ENCODE results near the gene TAF11L7.
"Not testable (repeated sequence)": the region's sequence is repeated elsewhere in the genome, so short reads cannot be mapped to it uniquely, and the experiment has no call there.

TAF11L7 gene

GRCh38 chr5:17604951-17605350, 19.4 kb upstream of the TAF11L7 start:
- in situ Hi-C loops (cut with MboI; ENCODE audit: low sequenced_read_pairs, unreplicated experiment), result no loop called here
- TF ChIP-seq, protein P1, sequence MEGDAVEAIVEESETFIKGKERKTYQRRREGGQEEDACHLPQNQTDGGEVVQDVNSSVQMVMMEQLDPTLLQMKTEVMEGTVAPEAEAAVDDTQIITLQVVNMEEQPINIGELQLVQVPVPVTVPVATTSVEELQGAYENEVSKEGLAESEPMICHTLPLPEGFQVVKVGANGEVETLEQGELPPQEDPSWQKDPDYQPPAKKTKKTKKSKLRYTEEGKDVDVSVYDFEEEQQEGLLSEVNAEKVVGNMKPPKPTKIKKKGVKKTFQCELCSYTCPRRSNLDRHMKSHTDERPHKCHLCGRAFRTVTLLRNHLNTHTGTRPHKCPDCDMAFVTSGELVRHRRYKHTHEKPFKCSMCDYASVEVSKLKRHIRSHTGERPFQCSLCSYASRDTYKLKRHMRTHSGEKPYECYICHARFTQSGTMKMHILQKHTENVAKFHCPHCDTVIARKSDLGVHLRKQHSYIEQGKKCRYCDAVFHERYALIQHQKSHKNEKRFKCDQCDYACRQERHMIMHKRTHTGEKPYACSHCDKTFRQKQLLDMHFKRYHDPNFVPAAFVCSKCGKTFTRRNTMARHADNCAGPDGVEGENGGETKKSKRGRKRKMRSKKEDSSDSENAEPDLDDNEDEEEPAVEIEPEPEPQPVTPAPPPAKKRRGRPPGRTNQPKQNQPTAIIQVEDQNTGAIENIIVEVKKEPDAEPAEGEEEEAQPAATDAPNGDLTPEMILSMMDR (IDR thresholded peaks at IDR 0.05; ENCODE audit: borderline replicate concordance, control extremely low read depth, extremely low read depth, insufficient read depth, missing control alignments), result no peak
- no peak for DNase-seq (ENCODE audit: low spot score)

GRCh38 chr5:17603880-17604279, 18.3 kb upstream of the TAF11L7 start, which contains the start of gene TAF11L11:
Gene TAF11L11, plus strand, starts transcription at chr5:17604183.
- DNase-seq (ENCODE audit: low spot score); in situ Hi-C loops (cut with MboI; ENCODE audit: low sequenced_read_pairs, unreplicated experiment): not testable (repeated sequence)

- DNase-seq (ENCODE audit: low spot score); in situ Hi-C loops (cut with MboI; ENCODE audit: low sequenced_read_pairs, unreplicated experiment): not testable (repeated sequence)
Observed at GRCh38 chr5:17597728-17598127, 12.2 kb upstream of the TAF11L7 start, which contains the start of gene TAF11L10. Gene TAF11L10, minus strand, starts transcription at chr5:17597828.

- in situ Hi-C loops (cut with MboI; ENCODE audit: low sequenced_read_pairs, unreplicated experiment); DNase-seq (ENCODE audit: low spot score): not testable (repeated sequence)
Observed at GRCh38 chr5:17594255-17594654, 8.7 kb upstream of the TAF11L7 start, which contains the start of gene TAF11L9. Gene TAF11L9, minus strand, starts transcription at chr5:17594394.

DNA sequence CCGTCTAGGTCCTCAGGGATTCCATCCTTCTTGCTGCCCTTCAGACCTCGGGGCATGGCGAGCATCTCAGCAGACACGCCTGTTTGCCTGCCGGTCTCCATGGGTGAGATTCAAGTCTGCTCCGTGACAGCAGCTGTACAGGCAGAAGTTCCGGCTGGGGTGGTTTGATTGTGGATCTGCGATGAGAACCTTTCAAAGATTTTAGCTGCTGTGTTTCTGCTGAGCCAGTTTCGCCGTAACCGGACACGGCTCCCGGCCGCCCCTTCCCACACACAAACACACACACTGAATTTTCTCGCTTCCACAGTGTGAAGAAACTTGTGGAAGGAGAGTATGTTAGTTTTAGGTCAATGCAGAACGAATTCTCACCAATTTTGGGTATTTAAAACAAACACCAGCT, 5.3 kb upstream of the TAF11L7 start, which contains the start of gene TAF11L8:
TSS of gene TAF11L8 (minus strand) at position 101 of the 400 bp plus-strand sequence.
- DNase-seq (ENCODE audit: low spot score); in situ Hi-C loops (cut with MboI; ENCODE audit: low sequenced_read_pairs, unreplicated experiment): not testable (repeated sequence)

Data from GM13976 (cell line).